Bronchial epithelial cell (primary cell): ENCODE data around the gene TGFBR3. TPM values are rescaled to one million over a fixed set of nuclear protein-coding genes. Genes with fewer than 3 reads are reported as not detected.

Source experiments
- DNase-seq: peaks from one replicate; pipeline ENCODE4 v3.0.0-alpha.2; 2010; ENCODE audit warnings: low read depth
- FAIRE-seq: peaks from 2 replicates; lab custom pipeline; 2011; peaks lifted over from hg19 to GRCh38; lab: Jason Lieb, UNC
- H3K27me3 ChIP-seq: 2 replicates; pipeline ENCODE4 v1.5.1; 2011; ENCODE audit warnings: low read length; ENCODE audit not compliant: control insufficient read depth, insufficient read depth
- H3K36me3 ChIP-seq: 2 replicates; pipeline ENCODE4 v1.5.1; 2011; ENCODE audit warnings: low read length; ENCODE audit not compliant: control insufficient read depth, insufficient read depth
- H3K4me3 ChIP-seq: 2 replicates; pipeline ENCODE4 v1.5.1; 2011; ENCODE audit warnings: mild to moderate bottlenecking, low read depth, low read length, control low read depth
- total RNA-seq: library from RNA; depleted of rRNA; stranded (reverse); fragments of >200 nt; gene quantifications from 2 replicates; pipeline ENCODE4 v1.2.1, GENCODE V29; 2014
- TF ChIP-seq, protein P1 (sequence below): IDR thresholded peaks from 2 replicates; pipeline ENCODE4 v1.5.1; 2011; ENCODE audit warnings: mild to moderate bottlenecking, moderate library complexity, low read length, control low read depth, inconsistent platforms; ENCODE audit not compliant: insufficient read depth, severe bottlenecking

Gene TGFBR3
- total RNA-seq, 1 donor from 2014 or later, result 1.8 TPM

DNA sequence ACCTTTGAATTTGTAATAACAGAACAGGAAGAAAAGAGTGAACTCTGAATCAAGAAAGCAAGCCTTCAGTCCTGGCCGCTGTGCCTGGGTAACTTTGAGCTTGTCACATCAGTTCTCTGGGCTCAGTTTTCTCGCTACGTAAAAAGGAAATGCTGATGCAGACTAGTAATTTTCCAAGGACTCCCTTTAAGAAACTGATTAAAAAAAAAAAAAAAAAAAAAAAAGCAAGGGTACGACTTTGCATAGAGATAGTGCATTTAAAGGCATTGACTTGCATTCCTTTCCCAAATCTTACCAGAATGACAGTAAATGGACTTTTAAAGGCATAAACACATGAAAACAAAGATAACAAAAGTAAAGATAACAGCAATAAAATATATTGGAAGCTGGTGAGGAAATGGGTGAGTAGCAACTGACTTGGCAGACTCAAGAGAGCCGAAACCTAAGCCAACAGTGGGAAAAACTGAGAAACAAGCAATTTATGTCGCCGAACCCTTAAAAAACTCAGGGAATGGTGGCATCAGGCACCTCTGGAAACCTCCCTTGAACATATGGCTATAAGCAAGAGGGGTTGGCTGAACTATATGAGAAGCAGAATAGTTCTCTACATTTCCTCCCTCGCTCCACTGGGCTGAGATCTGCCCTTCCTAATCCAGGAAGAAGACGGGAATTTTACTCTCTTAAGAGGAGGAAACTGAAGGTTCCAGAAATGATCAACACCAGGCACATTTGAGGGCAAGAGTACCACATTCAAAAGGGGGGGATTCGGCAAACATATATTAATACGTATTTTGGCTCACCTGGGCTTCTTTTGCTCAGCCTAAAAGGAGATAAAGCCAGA lies 196.1 kb downstream of the TGFBR3 start:
- Histone ChIP-seq H3K4me3 (no peak overlapping the region), H3K27me3 (no peaks in the 10 kb centered on the region), H3K36me3 (no peaks in the 10 kb centered on the region)
- DNase-seq, result no peak
- TF ChIP-seq, protein P1, sequence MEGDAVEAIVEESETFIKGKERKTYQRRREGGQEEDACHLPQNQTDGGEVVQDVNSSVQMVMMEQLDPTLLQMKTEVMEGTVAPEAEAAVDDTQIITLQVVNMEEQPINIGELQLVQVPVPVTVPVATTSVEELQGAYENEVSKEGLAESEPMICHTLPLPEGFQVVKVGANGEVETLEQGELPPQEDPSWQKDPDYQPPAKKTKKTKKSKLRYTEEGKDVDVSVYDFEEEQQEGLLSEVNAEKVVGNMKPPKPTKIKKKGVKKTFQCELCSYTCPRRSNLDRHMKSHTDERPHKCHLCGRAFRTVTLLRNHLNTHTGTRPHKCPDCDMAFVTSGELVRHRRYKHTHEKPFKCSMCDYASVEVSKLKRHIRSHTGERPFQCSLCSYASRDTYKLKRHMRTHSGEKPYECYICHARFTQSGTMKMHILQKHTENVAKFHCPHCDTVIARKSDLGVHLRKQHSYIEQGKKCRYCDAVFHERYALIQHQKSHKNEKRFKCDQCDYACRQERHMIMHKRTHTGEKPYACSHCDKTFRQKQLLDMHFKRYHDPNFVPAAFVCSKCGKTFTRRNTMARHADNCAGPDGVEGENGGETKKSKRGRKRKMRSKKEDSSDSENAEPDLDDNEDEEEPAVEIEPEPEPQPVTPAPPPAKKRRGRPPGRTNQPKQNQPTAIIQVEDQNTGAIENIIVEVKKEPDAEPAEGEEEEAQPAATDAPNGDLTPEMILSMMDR, result no peak
- FAIRE-seq, result no peak

DNA sequence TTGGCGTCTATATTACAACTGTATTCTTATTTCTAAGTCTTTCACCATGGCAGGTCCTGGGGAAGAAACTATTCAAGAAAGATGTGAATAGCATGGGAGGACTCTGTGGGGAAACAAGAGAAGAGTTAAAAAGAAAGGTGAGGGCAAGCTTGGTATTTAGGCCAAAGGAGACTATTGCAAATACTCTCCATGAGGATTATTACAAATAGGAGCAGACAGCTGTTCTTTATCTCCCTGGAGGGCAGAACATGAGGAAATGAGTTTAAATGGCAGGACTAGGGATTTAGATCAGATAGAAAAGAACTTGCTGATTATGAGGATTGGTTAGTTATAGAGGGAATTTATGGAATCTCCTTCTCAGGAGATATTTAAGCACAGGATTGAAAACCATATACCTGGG lies 198.5 kb downstream of the TGFBR3 start:
- Histone ChIP-seq H3K36me3 (no peaks in the 10 kb centered on the region), H3K4me3 (no peak overlapping the region), H3K27me3 (no peaks in the 10 kb centered on the region)
- DNase-seq (no peak), FAIRE-seq (no peak)
- TF ChIP-seq, protein P1, result no peak

DNA sequence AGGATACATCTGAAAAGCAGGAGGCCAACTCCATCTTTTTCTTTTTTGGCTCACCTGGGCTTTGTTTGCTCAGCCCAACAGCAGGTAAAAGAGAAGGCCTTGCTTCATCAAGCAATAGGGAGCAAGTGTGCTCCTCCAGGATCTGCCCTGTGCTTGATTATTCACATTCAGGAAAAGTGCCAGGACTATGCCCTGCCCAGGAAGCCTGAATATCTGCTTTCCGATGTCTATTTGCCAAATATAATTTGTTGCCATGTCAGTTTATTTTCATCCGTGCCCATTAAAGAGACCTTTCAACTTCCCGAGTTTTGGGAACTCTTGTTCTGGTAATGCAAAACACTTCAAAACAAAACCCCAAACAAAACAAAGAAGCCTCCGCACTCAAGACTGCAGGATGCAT lies 200.0 kb downstream of the TGFBR3 start:
- TF ChIP-seq, protein P1, result no peak

DNA sequence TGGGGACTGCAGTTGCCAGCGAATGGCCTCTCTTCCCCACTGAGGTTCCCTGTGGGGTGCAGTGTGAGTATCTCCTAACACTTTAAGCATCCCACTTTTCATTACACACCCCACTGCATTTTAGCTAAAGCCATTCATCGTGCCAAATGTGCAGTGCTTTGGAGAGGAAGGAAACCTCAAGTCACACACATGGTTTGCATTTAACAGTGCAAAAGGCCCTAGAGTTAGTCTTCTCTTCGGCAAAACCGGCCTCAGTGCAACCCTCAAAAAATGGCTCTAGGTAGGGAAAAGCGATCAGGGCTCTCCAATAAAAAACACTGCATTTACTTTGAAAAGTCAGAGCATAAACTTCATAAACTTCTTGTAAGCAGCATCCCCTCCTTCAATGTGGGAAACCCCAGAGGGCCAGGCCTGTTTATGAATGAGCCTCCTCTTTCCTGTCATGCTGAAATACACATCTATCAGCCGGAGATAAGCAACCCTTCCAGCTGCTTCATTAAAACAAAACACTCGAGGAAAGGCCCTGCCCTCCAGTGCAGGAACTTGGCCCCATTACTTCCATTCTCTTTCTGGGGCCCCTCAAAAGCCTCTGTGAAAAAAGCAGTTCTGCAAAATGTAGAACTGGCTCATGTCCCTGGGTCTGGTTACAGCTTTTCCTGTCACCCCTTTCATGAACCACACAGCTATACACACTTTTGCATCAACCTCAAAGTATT lies 201.3 kb downstream of the TGFBR3 start:
- no peaks in the 10 kb centered on the region for H3K36me3 ChIP-seq
- no peak for DNase-seq
- TF ChIP-seq, protein P1, result no peak
- H3K4me3 ChIP-seq, result no peak overlapping the region
- H3K27me3 ChIP-seq, result no peaks in the 10 kb centered on the region
- FAIRE-seq, result no peak

More for the DNA sequence above, 200.0 kb downstream of the TGFBR3 start:
- no peaks in the 10 kb centered on the region for H3K36me3 ChIP-seq
- H3K4me3 ChIP-seq, result no peak overlapping the region
- DNase-seq, result peak; percentile 13
- FAIRE-seq, result no peak
- no peaks in the 10 kb centered on the region for H3K27me3 ChIP-seq

DNA sequence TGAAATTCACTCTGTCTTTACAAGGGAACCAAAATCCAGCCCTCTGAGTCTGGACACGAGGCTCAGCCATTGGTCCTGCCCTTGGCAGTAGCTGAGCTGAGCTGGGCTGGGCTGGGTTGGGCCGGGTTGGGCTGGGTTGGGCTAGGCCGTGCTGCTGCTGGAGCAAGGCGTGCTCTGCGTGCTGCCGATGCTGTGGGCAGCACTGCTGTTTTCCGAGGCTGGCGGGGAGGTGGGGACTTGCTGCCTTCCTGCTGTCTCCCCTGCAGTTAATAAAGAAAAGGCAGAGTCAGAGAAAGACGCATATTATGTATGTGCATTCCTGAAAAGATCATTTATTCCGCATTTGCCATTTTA lies 202.4 kb downstream of the TGFBR3 start:
- TF ChIP-seq, protein P1, result no peak
- H3K27me3 ChIP-seq, result no peaks in the 10 kb centered on the region
- DNase-seq, result no peak
- no peaks in the 10 kb centered on the region for H3K36me3 ChIP-seq
- no peak overlapping the region for H3K4me3 ChIP-seq
- FAIRE-seq, result no peak
